Cardiac muscle cell (in vitro differentiated cells and primary cell): ENCODE measurements around the gene COL19A1. TPM values are rescaled to one million over a fixed set of nuclear protein-coding genes. Genes with fewer than 3 reads are reported as not detected.

ENCODE experiments used
- DNase-seq, 2 donors: peaks; one replicate each; pipeline versions ENCODE4 v3.0.0 to v3.0.0-alpha.2; 2010 to 2017; ENCODE audit warnings: low read depth in 1 of 2, low spot score in 1 of 2
- H3K27ac ChIP-seq: fragments of 200-600 bp; sonication (generic); 2 replicates; pipeline ENCODE4 v1.5.1; 2016
- H3K27me3 ChIP-seq: fragments of 200-600 bp; sonication (generic); 2 replicates; pipeline ENCODE4 v1.6.0; 2016; ENCODE audit warnings: control low read depth
- H3K36me3 ChIP-seq: fragments of 200-600 bp; sonication (generic); 2 replicates; pipeline ENCODE4 v1.5.1; 2016; ENCODE audit warnings: control low read depth
- H3K4me1 ChIP-seq: fragments of 200-600 bp; sonication (generic); 2 replicates; pipeline ENCODE4 v1.8.1; 2017; ENCODE audit warnings: low read depth, mild to moderate bottlenecking, mixed run types
- H3K4me3 ChIP-seq: fragments of 200-600 bp; sonication (generic); 2 replicates; pipeline ENCODE4 v1.5.1; 2016; ENCODE audit warnings: mild to moderate bottlenecking
- H3K9me3 ChIP-seq: fragments of 200-600 bp; sonication (generic); 2 replicates; pipeline ENCODE4 v1.5.1; 2017; ENCODE audit warnings: low read depth, mild to moderate bottlenecking, control low read depth
- CTCF ChIP-seq: IDR thresholded peaks from 2 replicates; pipeline ENCODE4 v1.5.1; 2012; ENCODE audit warnings: low read depth, mild to moderate bottlenecking, low read length
- polyA plus RNA-seq: library from polyadenylated mRNA; unstranded; fragments of >200 nt; fragmentation: Nextera tagmentation; extraction: Ambion mirVana; gene quantifications from 2 replicates; pipeline ENCODE4 v1.2.1, GENCODE V29; 2016
- total RNA-seq: library from RNA; depleted of rRNA; stranded (reverse); fragments of >200 nt; gene quantifications from 2 replicates; pipeline ENCODE4 v1.2.3, GENCODE V29; 2016

The COL19A1 gene
- total and polyA plus RNA-seq, 2 experiments from 2014 or later = 0.10 to 0.27 TPM

GRCh38 chr6:69847492-69847788, 18.9 kb upstream of the COL19A1 start:
- Histone ChIP-seq H3K4me3 (no peak overlapping the region), H3K4me1 (no peaks in the 10 kb centered on the region), H3K27me3 (no peaks in the 10 kb centered on the region), H3K36me3 (no peaks in the 10 kb centered on the region), H3K27ac (no peak overlapping the region), H3K9me3 (no peaks in the 10 kb centered on the region)
- TF ChIP-seq CTCF = no peak
- DNase-seq = no peak

- Histone ChIP-seq H3K27me3 (no peaks in the 10 kb centered on the region), H3K4me1 (no peaks in the 10 kb centered on the region), H3K27ac (no peak overlapping the region), H3K9me3 (no peaks in the 10 kb centered on the region), H3K4me3 (no peak overlapping the region), H3K36me3 (no peaks in the 10 kb centered on the region)
- no peak for DNase-seq
- no peak for TF ChIP-seq CTCF
Observed at GRCh38 chr6:69848552-69848951, 17.8 kb upstream of the COL19A1 start.

DNA sequence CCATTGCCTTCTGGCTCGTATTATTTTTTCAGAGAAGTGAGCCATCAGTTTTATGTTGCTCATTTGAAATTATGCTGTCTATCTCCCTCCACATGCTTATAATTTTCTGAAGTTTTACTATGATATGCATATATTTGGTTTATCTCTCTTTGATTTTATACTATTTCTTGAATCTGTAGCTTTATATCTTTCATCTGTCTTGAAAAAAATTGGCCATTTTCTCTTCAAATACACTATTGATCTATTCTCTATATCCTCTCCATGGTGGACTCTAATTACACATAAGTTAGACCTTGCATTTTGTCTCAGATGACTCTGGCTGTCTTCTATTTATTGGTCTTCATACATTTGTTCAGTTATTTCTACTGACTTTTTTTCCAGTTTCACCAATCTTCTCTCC, 13.7 kb upstream of the COL19A1 start:
- TF ChIP-seq CTCF = no peak
- no peak for DNase-seq
- H3K27ac ChIP-seq = no peak overlapping the region
- no peaks in the 10 kb centered on the region for H3K36me3 ChIP-seq
- H3K27me3 ChIP-seq = no peaks in the 10 kb centered on the region
- H3K4me3 ChIP-seq = no peak overlapping the region
- no peaks in the 10 kb centered on the region for H3K9me3 ChIP-seq
- H3K4me1 ChIP-seq = no peaks in the 10 kb centered on the region

DNA sequence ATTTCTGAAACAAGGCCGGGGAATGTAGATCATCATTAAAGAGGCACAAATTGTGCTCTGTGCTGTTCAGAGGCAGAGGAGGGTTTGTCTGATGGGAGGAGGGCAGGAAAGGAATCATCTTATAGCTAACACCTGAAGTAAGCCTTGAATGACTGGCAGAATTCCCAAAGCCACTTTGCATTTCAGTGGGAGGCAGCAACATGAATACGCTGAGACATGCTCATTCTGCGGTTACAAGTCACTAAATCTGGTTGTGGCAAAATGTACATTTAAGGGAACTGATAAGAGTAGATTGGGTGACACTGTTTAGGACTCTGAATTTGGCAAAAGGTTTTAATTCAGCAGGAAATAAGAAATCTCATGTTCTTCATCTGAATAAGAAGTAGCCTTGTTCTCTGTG, 4.4 kb upstream of the COL19A1 start:
- no peak for TF ChIP-seq CTCF
- H3K9me3 ChIP-seq = no peaks in the 10 kb centered on the region
- no peak for DNase-seq

DNA sequence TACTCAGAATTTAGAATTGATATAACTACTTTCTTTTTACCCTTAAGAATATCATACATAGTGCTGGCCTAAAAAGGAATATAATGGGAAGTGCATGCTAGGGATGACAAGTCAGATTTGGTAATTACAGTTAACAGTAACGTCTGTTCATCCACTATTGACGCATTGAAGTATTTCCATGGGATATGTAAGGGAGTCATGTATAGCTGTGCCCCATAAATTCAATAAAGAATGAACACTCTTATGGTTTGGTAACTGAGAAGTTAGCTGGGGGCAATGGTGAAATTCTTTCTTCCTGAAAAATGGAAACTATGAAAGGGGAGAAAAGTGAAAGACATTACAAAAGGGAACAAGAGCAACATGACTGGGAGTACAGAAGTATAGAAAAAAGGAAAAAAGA, 2.6 kb upstream of the COL19A1 start:
- Histone ChIP-seq H3K27ac (no peak overlapping the region), H3K27me3 (peaks cover 42% of the 10 kb centered on the region), H3K36me3 (no peaks in the 10 kb centered on the region), H3K4me1 (no peaks in the 10 kb centered on the region), H3K9me3 (no peaks in the 10 kb centered on the region), H3K4me3 (no peak overlapping the region)
- DNase-seq = no peak
- no peak for TF ChIP-seq CTCF

More for the DNA sequence above, 4.4 kb upstream of the COL19A1 start:
- H3K27me3 ChIP-seq = peaks cover 29% of the 10 kb centered on the region
- no peak overlapping the region for H3K4me3 ChIP-seq
- H3K36me3 ChIP-seq = no peaks in the 10 kb centered on the region
- no peaks in the 10 kb centered on the region for H3K4me1 ChIP-seq
- H3K27ac ChIP-seq = no peak overlapping the region

DNA sequence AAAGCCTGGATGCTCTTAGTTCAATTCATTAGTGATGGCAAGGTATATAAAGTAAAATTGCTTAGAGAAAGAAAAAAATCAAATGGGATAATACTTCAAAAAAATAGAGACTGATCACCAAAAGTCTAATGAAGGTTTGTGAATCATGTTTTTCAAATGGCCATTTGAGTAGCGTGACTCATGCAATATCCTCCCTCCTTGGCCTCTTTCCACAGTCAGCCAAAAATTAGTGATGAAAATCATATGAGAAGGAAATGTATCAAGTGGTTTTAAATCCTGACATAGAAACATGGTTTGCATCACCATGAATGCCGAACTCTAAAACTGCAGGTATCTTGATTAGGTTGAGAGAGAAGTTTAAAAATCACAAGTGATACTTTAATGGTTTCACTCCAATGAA, 1.2 kb upstream of the COL19A1 start:
- H3K4me1 ChIP-seq = no peaks in the 10 kb centered on the region
- H3K27ac ChIP-seq = no peak overlapping the region
- H3K27me3 ChIP-seq = peaks cover 49% of the 10 kb centered on the region
- DNase-seq = peak in 1 of 2 donors; percentile 63
- H3K4me3 ChIP-seq = no peak overlapping the region
- H3K9me3 ChIP-seq = no peaks in the 10 kb centered on the region
- H3K36me3 ChIP-seq = no peaks in the 10 kb centered on the region
- TF ChIP-seq CTCF = no peak
